ENCODE measurements around the gene CST9L. TPM values are rescaled to one million over a fixed set of nuclear protein-coding genes. Genes with fewer than 3 reads are reported as not detected.

CST9L gene
- total and polyA plus RNA-seq, 4 donors: not detected

- no peak for DNase-seq (ENCODE audit: low spot score)
- TF ChIP-seq RXRA (IDR thresholded peaks at IDR 0.05) (no peak), FOXA1 (IDR thresholded peaks at IDR 0.05) (no peak), EGR1 (IDR thresholded peaks at IDR 0.05; ENCODE audit: low read depth in 2 of 2) (no peak), YY1 (IDR thresholded peaks at IDR 0.05) (no peak), JUND (IDR thresholded peaks at IDR 0.05) (no peak), HNF4A (conservative IDR thresholded peaks at IDR 0.05) (no peak), RAD21 (IDR thresholded peaks at IDR 0.05) (no peak), GABPA (IDR thresholded peaks at IDR 0.05 in 1 of 2, conservative IDR thresholded peaks at IDR 0.05 in 1 of 2) (no peak), SP1 (IDR thresholded peaks at IDR 0.05) (no peak), ATF3 (IDR thresholded peaks at IDR 0.05) (no peak), TAF1 (conservative IDR thresholded peaks at IDR 0.05) (no peak), MAX (IDR thresholded peaks at IDR 0.05) (no peak), REST (IDR thresholded peaks at IDR 0.05) (no peak), FOXA2 (IDR thresholded peaks at IDR 0.05) (no peak)
- TF ChIP-seq, protein P1, sequence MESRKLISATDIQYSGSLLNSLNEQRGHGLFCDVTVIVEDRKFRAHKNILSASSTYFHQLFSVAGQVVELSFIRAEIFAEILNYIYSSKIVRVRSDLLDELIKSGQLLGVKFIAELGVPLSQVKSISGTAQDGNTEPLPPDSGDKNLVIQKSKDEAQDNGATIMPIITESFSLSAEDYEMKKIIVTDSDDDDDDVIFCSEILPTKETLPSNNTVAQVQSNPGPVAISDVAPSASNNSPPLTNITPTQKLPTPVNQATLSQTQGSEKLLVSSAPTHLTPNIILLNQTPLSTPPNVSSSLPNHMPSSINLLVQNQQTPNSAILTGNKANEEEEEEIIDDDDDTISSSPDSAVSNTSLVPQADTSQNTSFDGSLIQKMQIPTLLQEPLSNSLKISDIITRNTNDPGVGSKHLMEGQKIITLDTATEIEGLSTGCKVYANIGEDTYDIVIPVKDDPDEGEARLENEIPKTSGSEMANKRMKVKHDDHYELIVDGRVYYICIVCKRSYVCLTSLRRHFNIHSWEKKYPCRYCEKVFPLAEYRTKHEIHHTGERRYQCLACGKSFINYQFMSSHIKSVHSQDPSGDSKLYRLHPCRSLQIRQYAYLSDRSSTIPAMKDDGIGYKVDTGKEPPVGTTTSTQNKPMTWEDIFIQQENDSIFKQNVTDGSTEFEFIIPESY (IDR thresholded peaks at IDR 0.05): no peak
- TF ChIP-seq, protein P2, sequence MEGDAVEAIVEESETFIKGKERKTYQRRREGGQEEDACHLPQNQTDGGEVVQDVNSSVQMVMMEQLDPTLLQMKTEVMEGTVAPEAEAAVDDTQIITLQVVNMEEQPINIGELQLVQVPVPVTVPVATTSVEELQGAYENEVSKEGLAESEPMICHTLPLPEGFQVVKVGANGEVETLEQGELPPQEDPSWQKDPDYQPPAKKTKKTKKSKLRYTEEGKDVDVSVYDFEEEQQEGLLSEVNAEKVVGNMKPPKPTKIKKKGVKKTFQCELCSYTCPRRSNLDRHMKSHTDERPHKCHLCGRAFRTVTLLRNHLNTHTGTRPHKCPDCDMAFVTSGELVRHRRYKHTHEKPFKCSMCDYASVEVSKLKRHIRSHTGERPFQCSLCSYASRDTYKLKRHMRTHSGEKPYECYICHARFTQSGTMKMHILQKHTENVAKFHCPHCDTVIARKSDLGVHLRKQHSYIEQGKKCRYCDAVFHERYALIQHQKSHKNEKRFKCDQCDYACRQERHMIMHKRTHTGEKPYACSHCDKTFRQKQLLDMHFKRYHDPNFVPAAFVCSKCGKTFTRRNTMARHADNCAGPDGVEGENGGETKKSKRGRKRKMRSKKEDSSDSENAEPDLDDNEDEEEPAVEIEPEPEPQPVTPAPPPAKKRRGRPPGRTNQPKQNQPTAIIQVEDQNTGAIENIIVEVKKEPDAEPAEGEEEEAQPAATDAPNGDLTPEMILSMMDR (IDR thresholded peaks at IDR 0.05; ENCODE audit: low read depth, low read length, missing input control): no peak
- H3K27ac ChIP-seq (ENCODE audit: low read depth in 1 of 2, low read length in 2 of 2): no peak overlapping the region
- H3K36me3 ChIP-seq (ENCODE audit: control insufficient read depth in 4 of 4, insufficient read depth in 3 of 4, low read depth in 1 of 4, low read length in 3 of 4): no peaks in the 10 kb centered on the region
- no peaks in the 10 kb centered on the region for H3K9me3 ChIP-seq (ENCODE audit: control insufficient read depth in 4 of 4, low read length in 3 of 4)
- H3K4me3 ChIP-seq (ENCODE audit: low read depth in 1 of 3, low read length in 3 of 3): no peak overlapping the region
- no peak overlapping the region for H3K9ac ChIP-seq (ENCODE audit: low read depth in 1 of 2, low read length in 2 of 2)
- WGBS: 90% methylated on average over 6 of the region's 6 CpGs
- no peaks in the 10 kb centered on the region for H3K4me1 ChIP-seq (ENCODE audit: control insufficient read depth in 4 of 4, insufficient read depth in 4 of 4, low read length in 3 of 4)
- H3K27me3 ChIP-seq (ENCODE audit: control insufficient read depth in 4 of 4, insufficient read depth in 4 of 4, low read length in 3 of 4): peaks cover 0 to 6% (median 0%) of the 10 kb centered on the region in 4 donors
Observed at GRCh38 chr20:23544133-23544532, 24.2 kb downstream of the CST9L start.

GRCh38 chr20:23542801-23543200 lies 25.5 kb downstream of the CST9L start:
- Histone ChIP-seq H3K4me3 (ENCODE audit: low read depth in 1 of 3, low read length in 3 of 3) (no peak overlapping the region), H3K9ac (ENCODE audit: low read depth in 1 of 2, low read length in 2 of 2) (no peak overlapping the region), H3K27ac (ENCODE audit: low read depth in 1 of 2, low read length in 2 of 2) (no peak overlapping the region), H3K27me3 (ENCODE audit: control insufficient read depth in 4 of 4, insufficient read depth in 4 of 4, low read length in 3 of 4) (peaks cover 0 to 6% (median 0%) of the 10 kb centered on the region in 4 donors), H3K4me1 (ENCODE audit: control insufficient read depth in 4 of 4, insufficient read depth in 4 of 4, low read length in 3 of 4) (no peaks in the 10 kb centered on the region), H3K9me3 (ENCODE audit: control insufficient read depth in 4 of 4, low read length in 3 of 4) (no peaks in the 10 kb centered on the region), H3K36me3 (ENCODE audit: control insufficient read depth in 4 of 4, insufficient read depth in 3 of 4, low read depth in 1 of 4, low read length in 3 of 4) (no peaks in the 10 kb centered on the region)
- DNase-seq (ENCODE audit: low spot score): no peak
- TF ChIP-seq TAF1 (conservative IDR thresholded peaks at IDR 0.05) (no peak), MAX (IDR thresholded peaks at IDR 0.05) (no peak), NR2F2 (IDR thresholded peaks at IDR 0.05) (no peak), EGR1 (IDR thresholded peaks at IDR 0.05; ENCODE audit: low read depth in 2 of 2) (no peak), FOXA2 (IDR thresholded peaks at IDR 0.05) (no peak), FOXA1 (IDR thresholded peaks at IDR 0.05) (no peak), GABPA (IDR thresholded peaks at IDR 0.05 in 1 of 2, conservative IDR thresholded peaks at IDR 0.05 in 1 of 2) (no peak)
- TF ChIP-seq, protein P1 (IDR thresholded peaks at IDR 0.05): no peak
- WGBS: 50% methylated on average over 5 of the region's 5 CpGs

Data from liver (tissue), 9 donors.